H9 (cell line): Measurements from ENCODE around the gene DIS3. TPM values are rescaled to one million over a fixed set of nuclear protein-coding genes. Genes with fewer than 3 reads are reported as not detected.

ENCODE experiments used
- DNase-seq: peaks from one replicate; pipeline ENCODE4 v3.0.0-alpha.2; 2017
- H2AFZ ChIP-seq: one replicate; pipeline ENCODE4 v1.6.1; 2013; ENCODE audit warnings: mild to moderate bottlenecking, low read length, control low read depth, moderate library complexity
- H2AK5ac ChIP-seq: 2 replicates; pipeline ENCODE4 v1.6.1; 2013; ENCODE audit warnings: low read length, control low read depth, mixed read lengths; ENCODE audit not compliant: insufficient read length
- H2BK120ac ChIP-seq: one replicate; pipeline ENCODE4 v1.6.1; 2013; ENCODE audit warnings: low read depth, mild to moderate bottlenecking, low read length, control low read depth, inconsistent platforms; ENCODE audit not compliant: poor library complexity, severe bottlenecking
- H2BK12ac ChIP-seq: 2 replicates; pipeline ENCODE4 v1.6.1; 2013; ENCODE audit warnings: low read length, control low read depth, mixed read lengths, low read depth; ENCODE audit not compliant: insufficient read length
- H2BK15ac ChIP-seq: 2 replicates; pipeline ENCODE4 v1.6.1; 2013; ENCODE audit warnings: low read depth, low read length, control low read depth
- H2BK20ac ChIP-seq: one replicate; pipeline ENCODE4 v1.6.1; 2013; ENCODE audit warnings: low read depth, mild to moderate bottlenecking, low read length, control low read depth, inconsistent platforms; ENCODE audit not compliant: poor library complexity, severe bottlenecking
- H2BK5ac ChIP-seq: 2 replicates; pipeline ENCODE4 v1.6.1; 2013; ENCODE audit warnings: low read length, control low read depth, mixed read lengths; ENCODE audit not compliant: insufficient read length
- H3K14ac ChIP-seq: 2 replicates; pipeline ENCODE4 v1.6.1; 2013; ENCODE audit warnings: low read length, control low read depth; ENCODE audit not compliant: insufficient read depth
- H3K18ac ChIP-seq: 2 replicates; pipeline ENCODE4 v1.6.1; 2013; ENCODE audit warnings: low read depth, mild to moderate bottlenecking, mixed read lengths, low read length, control low read depth; ENCODE audit not compliant: insufficient read length
- H3K23ac ChIP-seq: 2 replicates; pipeline ENCODE4 v1.6.1; 2013; ENCODE audit warnings: low read length, control low read depth, mixed read lengths, low read depth; ENCODE audit not compliant: insufficient read length
- H3K23me2 ChIP-seq: 2 replicates; pipeline ENCODE4 v1.6.1; 2013; ENCODE audit warnings: low read depth, mild to moderate bottlenecking, mixed read lengths, low read length, control low read depth; ENCODE audit not compliant: insufficient read length, poor library complexity, severe bottlenecking
- H3K27ac ChIP-seq: 2 replicates; pipeline ENCODE4 v1.5.1; 2013; ENCODE audit warnings: low read length, control low read depth, mixed read lengths, low read depth; ENCODE audit not compliant: insufficient read length
- H3K27me3 ChIP-seq: 2 replicates; pipeline ENCODE4 v1.6.1; 2013; ENCODE audit warnings: low read length, control low read depth, inconsistent platforms; ENCODE audit not compliant: insufficient read depth
- H3K4ac ChIP-seq: 2 replicates; pipeline ENCODE4 v1.6.1; 2013; ENCODE audit warnings: low read depth, mild to moderate bottlenecking, control low read depth, inconsistent platforms, low read length, moderate library complexity
- H3K4me1 ChIP-seq: 2 replicates; pipeline ENCODE4 v1.6.1; 2013; ENCODE audit warnings: low read length, control low read depth, inconsistent platforms; ENCODE audit not compliant: insufficient read depth
- H3K4me2 ChIP-seq: 2 replicates; pipeline ENCODE4 v1.6.1; 2013; ENCODE audit warnings: low read length, control low read depth, mixed read lengths; ENCODE audit not compliant: insufficient read length, insufficient read depth
- H3K56ac ChIP-seq: 2 replicates; pipeline ENCODE4 v1.6.1; 2013; ENCODE audit warnings: low read depth, mild to moderate bottlenecking, mixed read lengths, low read length, control low read depth; ENCODE audit not compliant: insufficient read length
- H3K79me1 ChIP-seq: 2 replicates; pipeline ENCODE4 v1.6.1; 2013; ENCODE audit warnings: low read depth, mild to moderate bottlenecking, moderate library complexity, low read length, control low read depth, inconsistent platforms; ENCODE audit not compliant: insufficient read depth, poor library complexity, severe bottlenecking
- H3K79me2 ChIP-seq: 2 replicates; pipeline ENCODE4 v1.6.1; 2013; ENCODE audit warnings: low read length, control low read depth, inconsistent platforms; ENCODE audit not compliant: insufficient read depth
- H3K9ac ChIP-seq: 2 replicates; pipeline ENCODE4 v1.6.1; 2013; ENCODE audit warnings: low read length, control low read depth, mixed read lengths; ENCODE audit not compliant: insufficient read length; ENCODE audit errors: extremely low read depth
- H3K9me3 ChIP-seq: one replicate; pipeline ENCODE4 v1.6.1; 2013; ENCODE audit warnings: low read depth, low read length, inconsistent platforms; ENCODE audit not compliant: control insufficient read depth
- H3T11ph ChIP-seq: one replicate; pipeline ENCODE4 v1.6.1; 2013; ENCODE audit warnings: mild to moderate bottlenecking, low read length, control low read depth, inconsistent platforms
- H4K20me1 ChIP-seq: one replicate; pipeline ENCODE4 v1.6.1; 2013; ENCODE audit not compliant: control insufficient read depth, insufficient read length, insufficient read depth
- H4K5ac ChIP-seq: 2 replicates; pipeline ENCODE4 v1.6.1; 2013; ENCODE audit warnings: low read depth, mild to moderate bottlenecking, mixed read lengths, low read length, control low read depth; ENCODE audit not compliant: insufficient read length
- H4K8ac ChIP-seq: replicated peaks from 2 replicates; pipeline ENCODE4 v1.6.1; 2013; ENCODE audit warnings: low read length, control low read depth, mixed read lengths, low read depth; ENCODE audit not compliant: insufficient read length
- H4K91ac ChIP-seq: 2 replicates; pipeline ENCODE4 v1.6.1; 2013; ENCODE audit warnings: low read depth, mild to moderate bottlenecking, moderate library complexity, mixed read lengths, low read length, control low read depth; ENCODE audit not compliant: insufficient read length
- H3K27ac Mint-ChIP-seq, 3 experiments: 2 replicates in 2 of 3; 3 replicates in 1 of 3; pipeline ENCODE4 v1.8.0; 2020 to 2021; ENCODE audit warnings: mixed read lengths in 3 of 3, mild to moderate bottlenecking in 1 of 3, moderate library complexity in 1 of 3
- H3K27me3 Mint-ChIP-seq: 2 replicates; pipeline ENCODE4 v1.8.0; 2021; ENCODE audit warnings: low read depth, mild to moderate bottlenecking, moderate library complexity, mixed read lengths
- H3K36me3 Mint-ChIP-seq, 3 experiments: 2 replicates in 2 of 3; 3 replicates in 1 of 3; pipeline ENCODE4 v1.8.0; 2020 to 2021; ENCODE audit warnings: low read depth in 3 of 3, mixed read lengths in 3 of 3; ENCODE audit not compliant: insufficient read depth in 1 of 3
- H3K4me1 Mint-ChIP-seq, 2 experiments: 2 replicates each; pipeline ENCODE4 v1.8.0; 2020; ENCODE audit warnings: mixed read lengths in 2 of 2
- H3K4me3 Mint-ChIP-seq, 2 experiments: 2 replicates in 1 of 2; 3 replicates in 1 of 2; pipeline ENCODE4 v1.8.0; 2020 to 2021; ENCODE audit warnings: mild to moderate bottlenecking in 2 of 2, mixed read lengths in 2 of 2, moderate library complexity in 1 of 2
- H3K9me3 Mint-ChIP-seq, 2 experiments: 2 replicates in 1 of 2; 3 replicates in 1 of 2; pipeline ENCODE4 v1.8.0; 2020; ENCODE audit warnings: mild to moderate bottlenecking in 2 of 2, mixed read lengths in 2 of 2, moderate library complexity in 1 of 2
- CTCF ChIP-seq: fragments of 200-600 bp; sonication (generic); conservative IDR thresholded peaks from 3 replicates; pipeline ENCODE4 v1.8.0; 2021; ENCODE audit warnings: antibody characterized with exemption, mild to moderate bottlenecking
- WGBS: extraction: QIAGEN DNeasy Blood & Tissue Kit; methylation state at CpG from one replicate; pipeline ENCODE4 v1.1.7; 2013; ENCODE audit warnings: missing lambda C conversion rate, low lambda C conversion rate, mixed read lengths; ENCODE audit not compliant: insufficient read length; ENCODE audit errors: extremely low coverage; 5-methylcytosine and 5-hydroxymethylcytosine counted together
- total RNA-seq: library from RNA; stranded (reverse); gene quantifications from 2 replicates; pipeline ENCODE4 v1.2.1, GENCODE V29; 2021

DIS3 gene
- total RNA-seq, 1 experiment from 2014 or later: 47.3 TPM

DNA sequence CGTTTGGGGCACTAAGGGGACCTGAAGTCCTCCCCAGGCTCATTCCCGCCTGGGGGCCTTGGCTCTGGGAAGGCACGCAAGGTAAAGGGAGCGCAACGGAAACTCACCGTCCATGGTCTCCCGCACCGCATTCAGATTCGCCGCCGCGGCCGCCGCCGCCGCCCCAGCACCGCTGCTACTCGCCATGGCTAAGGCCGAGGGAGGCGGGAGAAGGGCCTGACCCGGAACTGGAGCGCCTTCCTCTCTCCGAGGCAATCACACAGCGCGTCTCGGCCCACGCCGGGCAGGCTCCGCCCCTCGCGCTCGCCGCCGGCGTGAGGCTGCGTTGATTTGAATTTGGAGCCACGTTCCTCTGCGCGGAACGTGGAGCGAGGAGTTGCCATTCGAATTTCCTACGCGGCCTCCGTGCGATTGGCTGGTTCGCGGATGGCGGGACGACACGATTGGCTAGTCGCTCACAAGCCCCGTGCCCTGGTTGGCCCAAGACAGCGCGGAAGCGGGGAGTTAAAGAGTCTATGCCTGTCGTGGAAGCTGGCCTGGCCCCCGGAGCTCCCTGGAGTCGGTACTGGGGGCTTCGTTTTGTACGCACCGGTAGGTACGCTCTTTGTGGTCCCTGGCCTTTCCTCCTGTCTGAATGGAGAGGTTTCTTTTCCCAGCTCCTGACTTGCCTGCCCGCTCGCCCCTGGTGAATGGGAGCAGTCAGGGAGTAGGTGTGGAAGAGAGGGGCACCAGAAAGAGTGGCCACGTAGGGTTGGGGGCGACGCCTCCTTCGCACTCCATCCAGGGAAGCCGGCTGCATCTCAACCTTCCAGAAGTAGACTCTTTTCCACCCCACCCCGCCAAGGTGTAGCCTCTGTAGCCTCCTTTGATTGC lies 54.0 kb downstream of the DIS3 start, which contains the start of the genes BORA and MZT1:
Gene BORA, plus strand, starts transcription at position 507 of the 873 bp plus-strand sequence. CDS start 1,018 bp downstream, outside the sequence.
Gene MZT1, minus strand, starts transcription at position 213 of the 873 bp plus-strand sequence. Its CDS starts 27 bp downstream, at position 186.
- H3K4me1 ChIP-seq: no peaks in the 10 kb centered on the region
- peak; percentile 96 for DNase-seq
- no peaks in the 10 kb centered on the region for H3K9me3 Mint-ChIP-seq
- no peaks in the 10 kb centered on the region for H3K27me3 ChIP-seq
- peaks cover 15 to 17% of the 10 kb centered on the region in 2 experiments for H3K4me1 Mint-ChIP-seq
- no peak within 1 kb of the TSS for H2BK5ac ChIP-seq
- H4K20me1 ChIP-seq: no peaks in the 10 kb centered on the region
- peaks cover 10% of the 10 kb centered on the region for H3K23me2 ChIP-seq
- H2BK15ac ChIP-seq: no peak within 1 kb of the TSS
- no peaks in the 10 kb centered on the region for H3K79me1 ChIP-seq
- no peak within 1 kb of the TSS for H4K8ac ChIP-seq
- no peak within 1 kb of the TSS for H2BK12ac ChIP-seq
- no peaks in the 10 kb centered on the region for H3K9me3 ChIP-seq
- H3K27me3 Mint-ChIP-seq: no peaks in the 10 kb centered on the region
- H3K4ac ChIP-seq: no peak within 1 kb of the TSS
- H4K5ac ChIP-seq: no peak within 1 kb of the TSS
- no peak within 1 kb of the TSS for H2BK20ac ChIP-seq
- H3K36me3 Mint-ChIP-seq: peaks cover 14 to 28% (median 26%) of the 10 kb centered on the region in 3 experiments; a peak in 6 of 7 replicates
- no CpG with 5 or more reads among the region's 71 CpGs for WGBS
- peak within 1 kb of the TSS in 2 of 3 experiments; percentile 93 to 94; a peak in 6 of 7 replicates for H3K27ac Mint-ChIP-seq
- H2AK5ac ChIP-seq: no peak within 1 kb of the TSS
- peaks cover 13% of the 10 kb centered on the region; the same call in 1 of the 2 replicates for H3K79me2 ChIP-seq
- no peak within 1 kb of the TSS for H2AFZ ChIP-seq
- no peak within 1 kb of the TSS for H3K27ac ChIP-seq
- peak within 1 kb of the TSS; percentile 94 for H3K4me2 ChIP-seq
- no peak within 1 kb of the TSS for H2BK120ac ChIP-seq
- no peak within 1 kb of the TSS for H3T11ph ChIP-seq
- H3K23ac ChIP-seq: no peak within 1 kb of the TSS
- H3K18ac ChIP-seq: no peak within 1 kb of the TSS
- no peak within 1 kb of the TSS for H4K91ac ChIP-seq
- peak within 1 kb of the TSS; percentile 90 to 96 for H3K4me3 Mint-ChIP-seq
- peak within 1 kb of the TSS; percentile 63 for H3K9ac ChIP-seq
- no peak for TF ChIP-seq CTCF
- H3K14ac ChIP-seq: peak within 1 kb of the TSS; percentile 61
- no peak within 1 kb of the TSS for H3K56ac ChIP-seq
